HCEC 1CT (cell line): ENCODE results near the gene MBNL1.
A peak's percentile ranks its signal among the peaks of the same experiment; 100 is the strongest.
"Not testable (repeated sequence)": the region's sequence is repeated elsewhere in the genome, so short reads cannot be mapped to it uniquely, and the experiment has no call there.

Experiments
- DNase-seq: peaks from one replicate; pipeline ENCODE4 v3.0.0-alpha.2; 2017

MBNL1 gene

GRCh38 chr3:152355744-152356665, 87.3 kb downstream of the MBNL1 start:
- peak; percentile 60 for DNase-seq

- no peak for DNase-seq
Observed at GRCh38 chr3:152356870-152357276, 88.1 kb downstream of the MBNL1 start.

GRCh38 chr3:152357587-152357986, 88.9 kb downstream of the MBNL1 start:
- no peak for DNase-seq

- no peak for DNase-seq
Observed at GRCh38 chr3:152359385-152360248, 90.9 kb downstream of the MBNL1 start.

GRCh38 chr3:152360302-152360701, 91.6 kb downstream of the MBNL1 start:
- DNase-seq = no peak

GRCh38 chr3:152360966-152361365, 92.2 kb downstream of the MBNL1 start:
- DNase-seq = no peak

- no peak for DNase-seq
Observed at GRCh38 chr3:152362086-152362485, 93.4 kb downstream of the MBNL1 start.

- no peak for DNase-seq
Observed at GRCh38 chr3:152364237-152364636, 95.5 kb downstream of the MBNL1 start.

GRCh38 chr3:152365126-152365525, 96.4 kb downstream of the MBNL1 start:
- no peak for DNase-seq

GRCh38 chr3:152365766-152366593, 97.3 kb downstream of the MBNL1 start:
- DNase-seq = peak; percentile 42

- DNase-seq = not testable (repeated sequence)
Observed at GRCh38 chr3:152367192-152367591, 98.5 kb downstream of the MBNL1 start.

GRCh38 chr3:152372633-152373032, 103.9 kb downstream of the MBNL1 start:
- not testable (repeated sequence) for DNase-seq

- DNase-seq = no peak
Observed at GRCh38 chr3:152373379-152373778, 104.7 kb downstream of the MBNL1 start.

GRCh38 chr3:152374262-152374990, 105.7 kb downstream of the MBNL1 start:
- no peak for DNase-seq

GRCh38 chr3:152375546-152375945, 106.8 kb downstream of the MBNL1 start:
- DNase-seq = peak; percentile 35

- DNase-seq = peak; percentile 71
Observed at GRCh38 chr3:152376351-152377183, 107.8 kb downstream of the MBNL1 start.

- DNase-seq = no peak
Observed at GRCh38 chr3:152377184-152377570, 108.4 kb downstream of the MBNL1 start.

GRCh38 chr3:152379415-152380042, 110.8 kb downstream of the MBNL1 start:
- DNase-seq = peak; percentile 69

GRCh38 chr3:152380043-152380442, 111.3 kb downstream of the MBNL1 start:
- no peak for DNase-seq

- no peak for DNase-seq
Observed at GRCh38 chr3:152381881-152382295, 113.2 kb downstream of the MBNL1 start.
